Uterus (tissue), 4 donors: ENCODE measurements around the gene POMT1. TPM values are rescaled to one million over a fixed set of nuclear protein-coding genes. Genes with fewer than 3 reads are reported as not detected.
"Not testable (repeated sequence)": the region's sequence is repeated elsewhere in the genome, so short reads cannot be mapped to it uniquely, and the experiment has no call there.

Experiments
- DNase-seq, 2 donors: peaks; one replicate each; pipeline ENCODE4 v3.0.0-alpha.2; 2019 to 2020
- H3K27ac ChIP-seq, 2 donors: fragments of 200-600 bp; sonication (generic); 1 replicate in 1 of 2; 2 replicates in 1 of 2; pipeline ENCODE4 v1.5.1; 2016 to 2018
- H3K27me3 ChIP-seq, 2 donors: fragments of 200-600 bp; sonication (generic); one replicate each; pipeline ENCODE4 v1.5.1; 2018 to 2019; ENCODE audit warnings: control low read depth in 1 of 2
- H3K36me3 ChIP-seq, 2 donors: fragments of 200-600 bp; sonication (generic); one replicate each; pipeline ENCODE4 v1.5.1; 2019; ENCODE audit warnings: control low read depth in 1 of 2
- H3K4me1 ChIP-seq, 2 donors: fragments of 200-600 bp; sonication (generic); one replicate each; pipeline ENCODE4 v1.5.1; 2018 to 2019; ENCODE audit warnings: control low read depth in 1 of 2
- H3K4me3 ChIP-seq, 2 donors: fragments of 200-600 bp; sonication (generic); 1 replicate in 1 of 2; 2 replicates in 1 of 2; pipeline ENCODE4 v1.5.1; 2018 to 2019; ENCODE audit warnings: mild to moderate bottlenecking in 1 of 2
- H3K9me3 ChIP-seq, 2 donors: fragments of 200-600 bp; sonication (generic); one replicate each; pipeline ENCODE4 v1.5.1; 2019; ENCODE audit warnings: control low read depth in 1 of 2
- CTCF ChIP-seq, 4 experiments: fragments of 200-600 bp in 2 of 4; fragments of 450-650 bp in 2 of 4; sonication (generic) in 2 of 4; IDR thresholded peaks; one replicate each; pipeline ENCODE4 v1.5.1; 2016 to 2019; ENCODE audit warnings: antibody characterized with exemption in 4 of 4, mild to moderate bottlenecking in 2 of 4, moderate library complexity in 1 of 4
- POLR2A ChIP-seq, 2 donors: fragments of 450-650 bp; IDR thresholded peaks; one replicate each; pipeline ENCODE4 v1.6.1; 2016; ENCODE audit warnings: antibody characterized with exemption in 2 of 2, mild to moderate bottlenecking in 1 of 2, moderate library complexity in 1 of 2
- intact Hi-C: fragments of 100-400 bp; cut with DNase I; formaldehyde crosslinking; loops from one replicate; pipeline ENCODE4 v1.15.1; 2023; ENCODE audit warnings: low total_unique reads
- total RNA-seq, 4 donors: library from RNA; depleted of rRNA in 3 of 4; stranded (reverse); fragments of >200 nt in 3 of 4; gene quantifications; one replicate each; pipeline versions ENCODE4 v1.1.0 to v1.2.4, GENCODE V29; 2014 to 2023
- donor health status: DM: yes; HTN: yes; CAD: no.

Gene POMT1
- total RNA-seq, 4 donors from 2014 or later = 0.29 to 40.2 (median 18.5) TPM

GRCh38 chr9:131543141-131543540 lies 40.4 kb downstream of the POMT1 start:
- H3K27ac ChIP-seq = no peak overlapping the region
- H3K4me1 ChIP-seq = peaks cover 0 to 11% of the 10 kb centered on the region in 2 donors
- H3K36me3 ChIP-seq = no peaks in the 10 kb centered on the region
- intact Hi-C loops = no loop called here
- peaks cover 0 to 11% of the 10 kb centered on the region in 2 donors for H3K9me3 ChIP-seq
- H3K4me3 ChIP-seq = no peak overlapping the region
- no peak for TF ChIP-seq POLR2A (IDR thresholded peaks at IDR 0.05)
- TF ChIP-seq CTCF (IDR thresholded peaks at IDR 0.05) = no peak
- H3K27me3 ChIP-seq = peaks cover 4 to 27% of the 10 kb centered on the region in 2 donors
- DNase-seq = no peak

- no peak for TF ChIP-seq CTCF (IDR thresholded peaks at IDR 0.05)
- TF ChIP-seq POLR2A (IDR thresholded peaks at IDR 0.05) = no peak
- intact Hi-C loops = no loop called here
- Histone ChIP-seq H3K27me3 (peaks cover 4 to 27% of the 10 kb centered on the region in 2 donors), H3K27ac (no peak within 1 kb of the TSS), H3K4me3 (no peak within 1 kb of the TSS), H3K9me3 (peaks cover 0 to 11% of the 10 kb centered on the region in 2 donors), H3K4me1 (peaks cover 0 to 11% of the 10 kb centered on the region in 2 donors), H3K36me3 (no peaks in the 10 kb centered on the region)
- DNase-seq = no peak
Observed at GRCh38 chr9:131545003-131545785, 42.5 kb downstream of the POMT1 start, which contains the start of gene PRRT1B. Gene PRRT1B, plus strand, starts transcription at chr9:131545523. Its CDS starts 93 bp downstream, at chr9:131545616.

- Histone ChIP-seq H3K27ac (no peak overlapping the region), H3K27me3 (peaks cover 4 to 27% of the 10 kb centered on the region in 2 donors), H3K4me1 (peaks cover 0 to 11% of the 10 kb centered on the region in 2 donors), H3K36me3 (no peaks in the 10 kb centered on the region), H3K4me3 (no peak overlapping the region), H3K9me3 (peaks cover 0 to 11% of the 10 kb centered on the region in 2 donors)
- intact Hi-C loops = no loop called here
- TF ChIP-seq CTCF (IDR thresholded peaks at IDR 0.05) = no peak
- TF ChIP-seq POLR2A (IDR thresholded peaks at IDR 0.05) = no peak
- DNase-seq = no peak
Observed at GRCh38 chr9:131545786-131546335, 43.1 kb downstream of the POMT1 start.

GRCh38 chr9:131546336-131547084 lies 43.8 kb downstream of the POMT1 start:
- Histone ChIP-seq H3K4me3 (peak overlapping the region in 1 of 2 donors; percentile 14), H3K27me3 (peaks cover 4 to 27% of the 10 kb centered on the region in 2 donors)
- no peak for DNase-seq

GRCh38 chr9:131549186-131549585 lies 46.5 kb downstream of the POMT1 start:
- H3K27ac ChIP-seq, intact Hi-C loops, H3K9me3 ChIP-seq, H3K36me3 ChIP-seq, DNase-seq, H3K4me3 ChIP-seq: not testable (repeated sequence)
- peaks cover 4 to 33% of the 10 kb centered on the region in 2 donors for H3K27me3 ChIP-seq
- H3K4me1 ChIP-seq = peaks cover 0 to 11% of the 10 kb centered on the region in 2 donors

More at GRCh38 chr9:131546336-131547084, 43.8 kb downstream of the POMT1 start:
- intact Hi-C loops = no loop called here
- Histone ChIP-seq H3K27ac (no peak overlapping the region), H3K36me3 (no peaks in the 10 kb centered on the region), H3K9me3 (peaks cover 0 to 11% of the 10 kb centered on the region in 2 donors), H3K4me1 (peaks cover 0 to 11% of the 10 kb centered on the region in 2 donors)
- peak in 1 of 4 experiments; percentile 6 for TF ChIP-seq CTCF (IDR thresholded peaks at IDR 0.05)
- TF ChIP-seq POLR2A (IDR thresholded peaks at IDR 0.05) = no peak

- H3K27ac ChIP-seq, intact Hi-C loops, H3K4me3 ChIP-seq, H3K36me3 ChIP-seq, H3K9me3 ChIP-seq, DNase-seq: not testable (repeated sequence)
- peaks cover 4 to 28% of the 10 kb centered on the region in 2 donors for H3K27me3 ChIP-seq
- H3K4me1 ChIP-seq = peaks cover 0 to 11% of the 10 kb centered on the region in 2 donors
Observed at GRCh38 chr9:131550465-131550864, 47.7 kb downstream of the POMT1 start.
